Measurements from ENCODE around the gene CPT1A. TPM values are rescaled to one million over a fixed set of nuclear protein-coding genes. Genes with fewer than 3 reads are reported as not detected.

CPT1A gene
- total RNA-seq, 1 donor: 29.3 TPM

DNA sequence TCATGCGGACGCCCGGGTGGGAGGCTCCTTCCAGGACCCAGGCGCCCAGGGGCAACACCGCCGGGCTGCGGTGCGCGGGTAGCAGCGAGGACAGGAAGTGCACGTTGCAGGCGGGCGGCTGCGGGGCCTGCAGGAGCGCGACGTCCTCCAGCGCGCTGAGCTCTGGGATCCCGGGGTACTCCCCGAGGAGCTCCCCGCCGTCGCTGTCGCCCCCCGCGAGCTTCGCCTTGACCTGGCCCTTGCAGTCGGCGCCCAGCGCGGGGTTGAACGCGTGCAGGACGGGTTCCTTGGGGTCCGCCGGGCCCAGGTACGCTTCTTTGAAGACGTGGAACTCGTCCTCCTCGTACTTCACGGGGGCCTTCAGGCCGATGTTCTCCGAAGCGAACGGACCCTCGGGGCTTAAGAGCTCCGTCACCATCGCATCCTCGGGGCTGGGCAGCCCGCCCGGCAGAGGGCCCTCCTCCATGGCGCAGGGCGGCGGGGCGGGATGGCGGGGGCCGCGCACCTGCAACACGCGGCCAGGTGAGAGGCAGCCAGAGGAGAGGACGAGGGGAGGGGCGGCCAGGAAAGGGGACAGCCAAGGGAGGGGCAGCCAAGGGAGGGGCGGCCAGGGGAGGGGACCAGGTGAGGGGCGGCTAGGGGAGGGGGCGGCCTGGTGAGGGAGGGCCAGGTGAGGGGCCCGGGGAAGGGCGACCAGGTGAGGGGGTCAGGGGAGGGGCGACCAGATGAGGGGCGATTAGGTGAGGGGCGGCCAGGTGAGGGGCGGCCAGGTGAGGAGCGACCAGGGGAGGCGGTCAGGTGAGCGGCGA, 91.3 kb downstream of the CPT1A start:
- no peak overlapping the region for H3K4me3 ChIP-seq (ENCODE audit: insufficient read depth, low read length)
- no peaks in the 10 kb centered on the region for H3K79me2 ChIP-seq (ENCODE audit: insufficient read depth, low read length)
- no peak overlapping the region for H3K4me2 ChIP-seq (ENCODE audit: insufficient read depth, low read length)
- TF ChIP-seq, protein P1, sequence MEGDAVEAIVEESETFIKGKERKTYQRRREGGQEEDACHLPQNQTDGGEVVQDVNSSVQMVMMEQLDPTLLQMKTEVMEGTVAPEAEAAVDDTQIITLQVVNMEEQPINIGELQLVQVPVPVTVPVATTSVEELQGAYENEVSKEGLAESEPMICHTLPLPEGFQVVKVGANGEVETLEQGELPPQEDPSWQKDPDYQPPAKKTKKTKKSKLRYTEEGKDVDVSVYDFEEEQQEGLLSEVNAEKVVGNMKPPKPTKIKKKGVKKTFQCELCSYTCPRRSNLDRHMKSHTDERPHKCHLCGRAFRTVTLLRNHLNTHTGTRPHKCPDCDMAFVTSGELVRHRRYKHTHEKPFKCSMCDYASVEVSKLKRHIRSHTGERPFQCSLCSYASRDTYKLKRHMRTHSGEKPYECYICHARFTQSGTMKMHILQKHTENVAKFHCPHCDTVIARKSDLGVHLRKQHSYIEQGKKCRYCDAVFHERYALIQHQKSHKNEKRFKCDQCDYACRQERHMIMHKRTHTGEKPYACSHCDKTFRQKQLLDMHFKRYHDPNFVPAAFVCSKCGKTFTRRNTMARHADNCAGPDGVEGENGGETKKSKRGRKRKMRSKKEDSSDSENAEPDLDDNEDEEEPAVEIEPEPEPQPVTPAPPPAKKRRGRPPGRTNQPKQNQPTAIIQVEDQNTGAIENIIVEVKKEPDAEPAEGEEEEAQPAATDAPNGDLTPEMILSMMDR (IDR thresholded peaks at IDR 0.05; ENCODE audit: extremely low read depth, low read depth, low read length): no peak
- no peaks in the 10 kb centered on the region for H3K36me3 ChIP-seq (ENCODE audit: insufficient read depth, low read length)
- H4K20me1 ChIP-seq (ENCODE audit: insufficient read depth, low read length): no peaks in the 10 kb centered on the region
- H3K27ac ChIP-seq (ENCODE audit: low read depth, low read length): no peak overlapping the region
- no peaks in the 10 kb centered on the region for H3K4me1 ChIP-seq (ENCODE audit: insufficient read depth, low read length)
- DNase-seq (ENCODE audit: insufficient read length, low spot score, missing footprints): no peak
- no peak overlapping the region for H2AFZ ChIP-seq (ENCODE audit: low read length)
- H3K27me3 ChIP-seq (ENCODE audit: insufficient read depth, low read length): no peaks in the 10 kb centered on the region
- no peaks in the 10 kb centered on the region for H3K9me3 ChIP-seq (ENCODE audit: low read depth, low read length)

DNA sequence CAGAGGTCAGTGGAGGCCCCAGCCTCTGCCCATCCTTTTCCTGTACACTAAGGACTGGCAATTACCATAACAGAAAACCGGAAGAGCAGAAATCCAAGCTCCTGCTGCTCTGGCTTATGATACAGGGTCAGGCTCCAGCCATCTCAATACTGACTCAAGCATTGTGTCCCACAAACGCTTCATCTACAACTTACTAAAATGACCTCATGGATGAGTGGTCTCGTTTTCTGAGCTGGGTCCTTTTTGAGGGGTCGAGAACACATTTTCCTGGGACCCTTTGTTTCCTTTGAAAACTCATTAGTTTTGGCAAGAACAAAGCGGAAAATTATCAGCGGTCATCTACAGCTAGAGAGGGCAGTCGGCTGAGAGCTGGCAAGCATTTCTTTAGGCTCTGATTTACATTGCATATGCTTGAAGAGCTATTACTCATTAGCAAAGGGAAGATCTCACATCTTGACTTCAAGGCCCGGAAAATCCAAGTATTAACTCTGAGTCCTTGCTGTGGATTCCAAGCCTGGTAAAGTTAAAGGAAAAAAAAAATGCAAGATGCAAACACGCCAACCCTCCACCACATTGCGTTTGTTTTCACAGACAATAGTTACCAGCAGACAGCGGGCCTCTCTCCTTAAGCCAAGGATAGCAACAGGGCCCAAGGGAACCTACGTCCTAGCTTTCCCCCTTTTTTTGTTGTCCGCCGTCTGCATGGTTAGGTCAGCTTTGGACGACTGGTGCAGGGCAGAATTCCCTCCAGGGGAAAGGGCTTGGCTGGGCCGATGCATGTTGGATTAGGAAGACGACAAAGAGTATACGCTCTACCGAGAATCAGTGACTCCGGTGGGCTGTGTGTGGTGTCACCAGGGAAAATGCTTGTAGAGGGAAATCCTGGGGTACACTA, 92.2 kb downstream of the CPT1A start:
- no peak overlapping the region for H3K27ac ChIP-seq (ENCODE audit: low read depth, low read length)
- H3K79me2 ChIP-seq (ENCODE audit: insufficient read depth, low read length): no peaks in the 10 kb centered on the region
- H3K27me3 ChIP-seq (ENCODE audit: insufficient read depth, low read length): no peaks in the 10 kb centered on the region
- no peaks in the 10 kb centered on the region for H3K4me1 ChIP-seq (ENCODE audit: insufficient read depth, low read length)
- no peaks in the 10 kb centered on the region for H4K20me1 ChIP-seq (ENCODE audit: insufficient read depth, low read length)
- peak; percentile 90 for DNase-seq (ENCODE audit: insufficient read length, low spot score, missing footprints)
- no peak overlapping the region for H3K4me3 ChIP-seq (ENCODE audit: insufficient read depth, low read length)
- H3K36me3 ChIP-seq (ENCODE audit: insufficient read depth, low read length): no peaks in the 10 kb centered on the region
- no peak overlapping the region for H3K4me2 ChIP-seq (ENCODE audit: insufficient read depth, low read length)
- H2AFZ ChIP-seq (ENCODE audit: low read length): no peak overlapping the region
- H3K9me3 ChIP-seq (ENCODE audit: low read depth, low read length): no peaks in the 10 kb centered on the region
- TF ChIP-seq, protein P1 (IDR thresholded peaks at IDR 0.05; ENCODE audit: extremely low read depth, low read depth, low read length): no peak

DNA sequence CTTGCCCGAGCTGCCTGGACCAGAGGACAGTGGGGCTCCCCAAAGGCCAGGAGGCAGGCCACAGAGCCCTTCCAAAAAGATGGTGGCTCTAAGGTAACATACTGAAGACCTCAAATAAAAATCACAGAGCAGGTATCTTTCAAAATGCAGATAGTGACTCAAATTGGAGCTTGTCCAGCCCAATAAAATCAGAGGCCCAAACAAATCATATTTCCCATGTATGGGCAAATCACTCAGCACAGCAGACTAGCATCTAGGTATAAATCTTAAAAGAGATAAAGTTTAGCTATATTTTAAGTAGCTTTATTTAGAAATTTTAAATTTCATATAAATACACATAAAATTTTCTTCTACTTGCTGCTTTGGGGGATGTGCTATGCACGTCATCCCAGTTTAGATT, 93.7 kb downstream of the CPT1A start:
- TF ChIP-seq, protein P1 (IDR thresholded peaks at IDR 0.05; ENCODE audit: extremely low read depth, low read depth, low read length): no peak
- Histone ChIP-seq H3K27ac (ENCODE audit: low read depth, low read length) (no peak overlapping the region), H3K9me3 (ENCODE audit: low read depth, low read length) (no peaks in the 10 kb centered on the region), H2AFZ (ENCODE audit: low read length) (no peak overlapping the region), H4K20me1 (ENCODE audit: insufficient read depth, low read length) (no peaks in the 10 kb centered on the region), H3K79me2 (ENCODE audit: insufficient read depth, low read length) (no peaks in the 10 kb centered on the region), H3K4me3 (ENCODE audit: insufficient read depth, low read length) (no peak overlapping the region), H3K27me3 (ENCODE audit: insufficient read depth, low read length) (no peaks in the 10 kb centered on the region), H3K4me1 (ENCODE audit: insufficient read depth, low read length) (no peaks in the 10 kb centered on the region), H3K36me3 (ENCODE audit: insufficient read depth, low read length) (no peaks in the 10 kb centered on the region), H3K4me2 (ENCODE audit: insufficient read depth, low read length) (no peak overlapping the region)
- no peak for DNase-seq (ENCODE audit: insufficient read length, low spot score, missing footprints)

DNA sequence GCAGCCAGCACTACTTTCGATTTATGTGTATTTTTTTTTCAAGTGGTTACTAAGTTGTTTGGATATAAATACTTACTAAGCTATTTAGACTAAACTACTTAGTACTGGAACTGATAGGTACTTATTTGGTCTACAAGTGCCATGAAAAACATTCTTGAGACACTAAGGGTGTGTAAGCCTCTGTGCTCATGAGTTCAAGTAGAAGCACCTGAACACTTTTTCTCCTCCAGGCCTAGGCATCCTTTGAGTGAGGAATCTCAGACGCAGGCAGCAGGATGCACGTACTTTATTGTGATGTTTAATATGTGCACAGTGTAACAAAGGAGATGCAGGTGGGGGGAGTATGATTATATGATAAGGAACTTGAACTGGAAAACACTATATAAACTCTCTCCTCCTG, 98.2 kb downstream of the CPT1A start:
- H3K36me3 ChIP-seq (ENCODE audit: insufficient read depth, low read length): no peaks in the 10 kb centered on the region
- DNase-seq (ENCODE audit: insufficient read length, low spot score, missing footprints): no peak
- no peaks in the 10 kb centered on the region for H4K20me1 ChIP-seq (ENCODE audit: insufficient read depth, low read length)
- no peak overlapping the region for H3K4me2 ChIP-seq (ENCODE audit: insufficient read depth, low read length)
- no peak overlapping the region for H3K27ac ChIP-seq (ENCODE audit: low read depth, low read length)
- no peaks in the 10 kb centered on the region for H3K9me3 ChIP-seq (ENCODE audit: low read depth, low read length)
- no peak overlapping the region for H2AFZ ChIP-seq (ENCODE audit: low read length)
- H3K79me2 ChIP-seq (ENCODE audit: insufficient read depth, low read length): no peaks in the 10 kb centered on the region
- peaks cover 5% of the 10 kb centered on the region for H3K4me1 ChIP-seq (ENCODE audit: insufficient read depth, low read length)
- no peaks in the 10 kb centered on the region for H3K27me3 ChIP-seq (ENCODE audit: insufficient read depth, low read length)
- TF ChIP-seq, protein P1 (IDR thresholded peaks at IDR 0.05; ENCODE audit: extremely low read depth, low read depth, low read length): no peak
- H3K4me3 ChIP-seq (ENCODE audit: insufficient read depth, low read length): no peak overlapping the region
